K562 (cell line): ENCODE results near the gene SYN1. TPM values are rescaled to one million over a fixed set of nuclear protein-coding genes. Genes with fewer than 3 reads are reported as not detected.

ENCODE experiments used
- EGR1 ChIP-seq: fragments of 450-650 bp; conservative IDR thresholded peaks from 2 replicates; pipeline ENCODE4 v1.6.1; 2017; ENCODE audit warnings: mild to moderate bottlenecking
- ELF2 ChIP-seq: fragments of 250-450 bp; sonication (Bioruptor Pico); IDR thresholded peaks from 2 replicates; pipeline ENCODE4 v1.5.0; 2021; ENCODE audit warnings: mild to moderate bottlenecking
- ESRRA ChIP-seq: fragments of 450-650 bp; IDR thresholded peaks from 2 replicates; pipeline ENCODE4 v1.6.1; 2014; ENCODE audit warnings: low read depth, mild to moderate bottlenecking, moderate library complexity, borderline replicate concordance
- GTF2F1 ChIP-seq: IDR thresholded peaks from 2 replicates; pipeline ENCODE4 v1.6.1; 2011; ENCODE audit warnings: low read depth, low read length, improper control_type of control experiment
- MYNN ChIP-seq, 2 experiments: sonication (generic); formaldehyde crosslinking in 1 of 2; IDR thresholded peaks; 2 replicates each; pipeline versions ENCODE4 v1.5.0 to v1.6.1; 2016 to 2020; ENCODE audit warnings: antibody characterized with exemption in 1 of 2, missing genetic modification reagents in 1 of 2
- NFYB ChIP-seq: IDR thresholded peaks from 2 replicates; pipeline ENCODE4 v1.6.1; 2011; ENCODE audit warnings: mild to moderate bottlenecking, moderate library complexity; ENCODE audit not compliant: insufficient read length; ENCODE audit errors: extremely low read depth
- POLR2AphosphoS2 ChIP-seq: IDR thresholded peaks from 2 replicates; pipeline ENCODE4 v1.6.1; 2012; ENCODE audit warnings: low read length, improper control_type of control experiment
- POLR2H ChIP-seq: IDR thresholded peaks from 2 replicates; pipeline ENCODE4 v1.6.1; 2016; ENCODE audit warnings: missing genetic modification characterization, low read depth, mild to moderate bottlenecking, control low read depth, missing compliant biosample characterization, moderate library complexity
- SMAD1 ChIP-seq: fragments of 150-350 bp; IDR thresholded peaks from 2 replicates; pipeline ENCODE4 v1.6.1; 2014; ENCODE audit warnings: low read length, low read depth; ENCODE audit not compliant: partially characterized antibody
- SREBF2 ChIP-seq: sonication (generic); formaldehyde crosslinking; IDR thresholded peaks from 2 replicates; pipeline ENCODE4 v1.4.0; 2020; ENCODE audit warnings: mild to moderate bottlenecking, missing genetic modification reagents
- STAT5B ChIP-seq: fragments of 250-450 bp; sonication (Bioruptor Pico); IDR thresholded peaks from 2 replicates; pipeline ENCODE4 v1.8.0; 2021; ENCODE audit warnings: mild to moderate bottlenecking, inconsistent platforms
- TAL1 ChIP-seq: fragments of 450-650 bp; IDR thresholded peaks from 2 replicates; pipeline ENCODE4 v1.6.1; 2016; ENCODE audit warnings: mild to moderate bottlenecking
- ZNF184 ChIP-seq: sonication (generic); formaldehyde crosslinking; IDR thresholded peaks from 2 replicates; pipeline ENCODE4 v1.5.0; 2020; ENCODE audit warnings: missing genetic modification reagents
- ZNF41 ChIP-seq: fragments of 250-450 bp; sonication (Bioruptor Pico); conservative IDR thresholded peaks from 2 replicates; pipeline ENCODE4 v1.4.0; 2020; ENCODE audit warnings: mild to moderate bottlenecking
- ZNF583 ChIP-seq: fragments of 250-450 bp; sonication (Bioruptor Pico); IDR thresholded peaks from 2 replicates; pipeline ENCODE4 v1.4.0; 2020
- ZNF589 ChIP-seq: fragments of 200-800 bp; sonication (Bioruptor generic); IDR thresholded peaks from 2 replicates; pipeline ENCODE4 v1.6.1; 2016; ENCODE audit warnings: low read depth, missing genetic modification characterization, missing compliant biosample characterization
- polyA plus RNA-seq, 8 experiments: library from polyadenylated mRNA; depleted of rRNA in 4 of 8; stranded (reverse) in 5 of 8; unstranded in 3 of 8; fragments of >200 nt; fragmentation: Nextera tagmentation in 2 of 8; fragmentation: Illumina TruSeq in 1 of 8; extraction: Ambion mirVana in 2 of 8; extraction: Trizol in 1 of 8; gene quantifications; 2 replicates each; pipeline versions ENCODE4 v1.2.1 to v1.2.3, GENCODE V29; 2011 to 2014; ENCODE audit warnings: inconsistent platforms in 1 of 8, missing spikeins in 1 of 8
- total RNA-seq, 7 experiments: library from RNA; depleted of rRNA in 6 of 7; stranded (reverse); fragments of >200 nt in 6 of 7; fragmentation: Illumina TruSeq in 2 of 7; extraction: Trizol in 2 of 7; gene quantifications; 2 replicates each; pipeline versions ENCODE4 v1.2.1 to v1.2.3, GENCODE V29; 2011 to 2021; ENCODE audit warnings: low replicate concordance in 1 of 7
- TF ChIP-seq, protein P1 (sequence below): fragments of 450-650 bp; IDR thresholded peaks from 2 replicates; pipeline ENCODE4 v1.6.1; 2016; ENCODE audit warnings: low read depth, mild to moderate bottlenecking, moderate library complexity
- TF ChIP-seq, protein P2 (sequence below): fragments of 450-650 bp; IDR thresholded peaks from 2 replicates; pipeline ENCODE4 v1.7.0; 2016; ENCODE audit warnings: borderline replicate concordance
- TF ChIP-seq, protein P3 (sequence below): sonication (generic); formaldehyde crosslinking; IDR thresholded peaks from 2 replicates; pipeline ENCODE4 v1.8.0; 2022; ENCODE audit warnings: missing genetic modification reagents, mild to moderate bottlenecking, borderline replicate concordance
- TF ChIP-seq, protein P4 (sequence below), 2 experiments: IDR thresholded peaks; 2 replicates each; pipeline ENCODE4 v1.6.1; 2012; ENCODE audit warnings: improper control_type of control experiment in 2 of 2, low read depth in 2 of 2, low read length in 2 of 2, borderline replicate concordance in 1 of 2

SYN1 gene
- total and polyA plus RNA-seq, 9 of the 15 experiments (the other 6 are each of a cell fraction or from before 2014, with no cell fraction given) = 0.01 to 0.28 (median 0.18) TPM; not detected in 2

DNA sequence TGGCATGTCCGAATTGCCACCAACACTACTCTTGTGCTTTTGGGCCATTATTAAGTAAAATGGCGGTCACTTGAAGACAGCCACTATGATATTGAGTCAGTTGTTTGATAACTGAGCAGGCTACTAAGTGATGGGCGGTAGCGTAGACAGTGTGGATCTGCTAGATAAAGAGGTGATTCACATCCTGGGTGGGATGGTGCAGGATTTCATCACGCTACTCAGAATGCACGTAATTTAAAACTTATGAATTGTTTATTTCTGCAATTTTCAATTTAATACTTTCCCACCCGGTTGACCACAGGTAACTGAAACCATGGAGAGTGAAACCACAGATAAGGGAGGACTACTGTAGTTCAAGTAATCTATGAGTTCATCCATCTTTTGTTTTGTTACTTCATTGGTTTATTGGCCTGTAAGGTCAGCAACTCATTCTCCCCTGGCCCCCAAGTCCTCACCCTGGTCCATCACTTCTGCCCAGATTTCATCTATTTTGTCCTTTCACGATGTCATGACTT is 55.8 kb downstream of the SYN1 start (continued):
- TF ChIP-seq, protein P1, sequence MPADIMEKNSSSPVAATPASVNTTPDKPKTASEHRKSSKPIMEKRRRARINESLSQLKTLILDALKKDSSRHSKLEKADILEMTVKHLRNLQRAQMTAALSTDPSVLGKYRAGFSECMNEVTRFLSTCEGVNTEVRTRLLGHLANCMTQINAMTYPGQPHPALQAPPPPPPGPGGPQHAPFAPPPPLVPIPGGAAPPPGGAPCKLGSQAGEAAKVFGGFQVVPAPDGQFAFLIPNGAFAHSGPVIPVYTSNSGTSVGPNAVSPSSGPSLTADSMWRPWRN = 0 out of 2 replicates have a peak, but pooled peaks have one; percentile 22
- TF ChIP-seq POLR2AphosphoS2 = no peak
- no peak for TF ChIP-seq NFYB
- no peak for TF ChIP-seq SREBF2 (CRISPR knock-in tag)
- TF ChIP-seq, protein P2, sequence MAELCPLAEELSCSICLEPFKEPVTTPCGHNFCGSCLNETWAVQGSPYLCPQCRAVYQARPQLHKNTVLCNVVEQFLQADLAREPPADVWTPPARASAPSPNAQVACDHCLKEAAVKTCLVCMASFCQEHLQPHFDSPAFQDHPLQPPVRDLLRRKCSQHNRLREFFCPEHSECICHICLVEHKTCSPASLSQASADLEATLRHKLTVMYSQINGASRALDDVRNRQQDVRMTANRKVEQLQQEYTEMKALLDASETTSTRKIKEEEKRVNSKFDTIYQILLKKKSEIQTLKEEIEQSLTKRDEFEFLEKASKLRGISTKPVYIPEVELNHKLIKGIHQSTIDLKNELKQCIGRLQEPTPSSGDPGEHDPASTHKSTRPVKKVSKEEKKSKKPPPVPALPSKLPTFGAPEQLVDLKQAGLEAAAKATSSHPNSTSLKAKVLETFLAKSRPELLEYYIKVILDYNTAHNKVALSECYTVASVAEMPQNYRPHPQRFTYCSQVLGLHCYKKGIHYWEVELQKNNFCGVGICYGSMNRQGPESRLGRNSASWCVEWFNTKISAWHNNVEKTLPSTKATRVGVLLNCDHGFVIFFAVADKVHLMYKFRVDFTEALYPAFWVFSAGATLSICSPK = no peak
- 0 out of 2 replicates have a peak, but pooled peaks have one; percentile 18 for TF ChIP-seq EGR1
- TF ChIP-seq POLR2H = peak; percentile 47
- TF ChIP-seq MYNN (IDR thresholded peaks at IDR 0.05) = no peak
- no peak for TF ChIP-seq MYNN (CRISPR knock-in tag; IDR thresholded peaks at IDR 0.05)
- TF ChIP-seq SMAD1 = no peak
- TF ChIP-seq ELF2 = no peak
- TF ChIP-seq ZNF41 (CRISPR knock-in tag) = no peak
- TF ChIP-seq STAT5B (CRISPR knock-in tag) = no peak
- no peak for TF ChIP-seq GTF2F1
- TF ChIP-seq, protein P3, sequence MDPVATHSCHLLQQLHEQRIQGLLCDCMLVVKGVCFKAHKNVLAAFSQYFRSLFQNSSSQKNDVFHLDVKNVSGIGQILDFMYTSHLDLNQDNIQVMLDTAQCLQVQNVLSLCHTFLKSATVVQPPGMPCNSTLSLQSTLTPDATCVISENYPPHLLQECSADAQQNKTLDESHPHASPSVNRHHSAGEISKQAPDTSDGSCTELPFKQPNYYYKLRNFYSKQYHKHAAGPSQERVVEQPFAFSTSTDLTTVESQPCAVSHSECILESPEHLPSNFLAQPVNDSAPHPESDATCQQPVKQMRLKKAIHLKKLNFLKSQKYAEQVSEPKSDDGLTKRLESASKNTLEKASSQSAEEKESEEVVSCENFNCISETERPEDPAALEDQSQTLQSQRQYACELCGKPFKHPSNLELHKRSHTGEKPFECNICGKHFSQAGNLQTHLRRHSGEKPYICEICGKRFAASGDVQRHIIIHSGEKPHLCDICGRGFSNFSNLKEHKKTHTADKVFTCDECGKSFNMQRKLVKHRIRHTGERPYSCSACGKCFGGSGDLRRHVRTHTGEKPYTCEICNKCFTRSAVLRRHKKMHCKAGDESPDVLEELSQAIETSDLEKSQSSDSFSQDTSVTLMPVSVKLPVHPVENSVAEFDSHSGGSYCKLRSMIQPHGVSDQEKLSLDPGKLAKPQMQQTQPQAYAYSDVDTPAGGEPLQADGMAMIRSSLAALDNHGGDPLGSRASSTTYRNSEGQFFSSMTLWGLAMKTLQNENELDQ (CRISPR knock-in tag) = no peak
- peak; percentile 22; the same call in 1 of the 2 replicates for TF ChIP-seq ESRRA
- TF ChIP-seq ZNF589 (CRISPR knock-in tag) = no peak; the same call in 1 of the 2 replicates
- TF ChIP-seq ZNF583 (CRISPR knock-in tag) = no peak
- TF ChIP-seq, protein P4, sequence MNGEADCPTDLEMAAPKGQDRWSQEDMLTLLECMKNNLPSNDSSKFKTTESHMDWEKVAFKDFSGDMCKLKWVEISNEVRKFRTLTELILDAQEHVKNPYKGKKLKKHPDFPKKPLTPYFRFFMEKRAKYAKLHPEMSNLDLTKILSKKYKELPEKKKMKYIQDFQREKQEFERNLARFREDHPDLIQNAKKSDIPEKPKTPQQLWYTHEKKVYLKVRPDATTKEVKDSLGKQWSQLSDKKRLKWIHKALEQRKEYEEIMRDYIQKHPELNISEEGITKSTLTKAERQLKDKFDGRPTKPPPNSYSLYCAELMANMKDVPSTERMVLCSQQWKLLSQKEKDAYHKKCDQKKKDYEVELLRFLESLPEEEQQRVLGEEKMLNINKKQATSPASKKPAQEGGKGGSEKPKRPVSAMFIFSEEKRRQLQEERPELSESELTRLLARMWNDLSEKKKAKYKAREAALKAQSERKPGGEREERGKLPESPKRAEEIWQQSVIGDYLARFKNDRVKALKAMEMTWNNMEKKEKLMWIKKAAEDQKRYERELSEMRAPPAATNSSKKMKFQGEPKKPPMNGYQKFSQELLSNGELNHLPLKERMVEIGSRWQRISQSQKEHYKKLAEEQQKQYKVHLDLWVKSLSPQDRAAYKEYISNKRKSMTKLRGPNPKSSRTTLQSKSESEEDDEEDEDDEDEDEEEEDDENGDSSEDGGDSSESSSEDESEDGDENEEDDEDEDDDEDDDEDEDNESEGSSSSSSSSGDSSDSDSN (IDR thresholded peaks at IDR 0.05; ENCODE audit: borderline replicate concordance in 1 of 2, low read depth in 2 of 2, low read length in 2 of 2) = no peak
- peak; percentile 57; the same call in 1 of the 2 replicates for TF ChIP-seq TAL1
- no peak for TF ChIP-seq ZNF184 (CRISPR knock-in tag)
